Occipital lobe (tissue), 2 donors: ENCODE results near the gene FYCO1. TPM values are rescaled to one million over a fixed set of nuclear protein-coding genes. Genes with fewer than 3 reads are reported as not detected.

ENCODE experiments used
- small RNA-seq: library from RNA; depleted of rRNA; stranded (forward); fragments of <200 nt; gene quantifications from one replicate; pipeline ENCODE3, GENCODE V24; 2014
- total RNA-seq: library from RNA; depleted of rRNA; stranded (reverse); fragments of >200 nt; gene quantifications from one replicate; pipeline ENCODE4 v1.2.3, GENCODE V29; 2014

FYCO1 gene
- total RNA-seq, 1 donor from 2014 or later: 2.5 TPM

Small RNAs within 50 kb of the gene (small RNA-seq; reads per million reads assigned to genes)
- not detected for gene RF00019

Other genes with a start within 250 kb of the FYCO1 start
- 2.7 TPM for gene SLC6A20, start 199.3 kb downstream of the FYCO1 start, total RNA-seq
- gene LZTFL1, start 153.7 kb downstream of the FYCO1 start, total RNA-seq: 26.5 TPM
- 0.16 TPM for gene CCR9, start 109.3 kb downstream of the FYCO1 start, total RNA-seq
- gene CXCR6, start 52.4 kb downstream of the FYCO1 start, total RNA-seq: not detected
- gene XCR1, start 31.7 kb upstream of the FYCO1 start, total RNA-seq: not detected
- gene CCR1, start 212.5 kb upstream of the FYCO1 start, total RNA-seq: 1.7 TPM
- not detected for gene CCR3, start 246.6 kb upstream of the FYCO1 start, total RNA-seq